GM12878 (cell line): ENCODE measurements around the gene SESN3. TPM values are rescaled to one million over a fixed set of nuclear protein-coding genes. Genes with fewer than 3 reads are reported as not detected.

Experiments used
- ATAC-seq: fragments of 200-7000 bp; cut with Tn5 transposase; 3 replicates; pipeline ENCODE4 v1.9.1; 2020; ENCODE audit warnings: mild to moderate bottlenecking, moderate library complexity
- BruUV-seq: library from RNA; stranded (reverse); fragments of 400-500 nt; replicated peaks from 2 replicates; lab custom pipeline; 2021; lab: Mats Ljungman, UMichigan
- CTCF ChIA-PET: fragments of 300-600 bp; sonication (Branson Sonifier 250); formaldehyde crosslinking; extraction: SDS; loops from one replicate; lab custom pipeline; 2021; ENCODE audit warnings: inconsistent platforms; lab: Yijun Ruan, JAX
- POLR2A ChIA-PET: fragments of 350-600 bp; formaldehyde crosslinking; extraction: SDS; loops from one replicate; lab custom pipeline; 2021; ENCODE audit warnings: inconsistent platforms; lab: Charles Lee
- RAD21 ChIA-PET: fragments of 300-600 bp; sonication (Branson Sonifier 250); formaldehyde crosslinking; loops from one replicate; lab custom pipeline; 2023; ENCODE audit warnings: antibody characterized with exemption; ENCODE audit not compliant: unreplicated experiment; lab: Charles Lee
- SMC1A ChIA-PET: fragments of 300-600 bp; sonication (Branson Sonifier 250); formaldehyde crosslinking; loops from one replicate; lab custom pipeline; 2023; ENCODE audit not compliant: unreplicated experiment, uncharacterized antibody; lab: Charles Lee
- DNase-seq: peaks from one replicate; pipeline ENCODE4 v3.0.0-alpha.2; 2011; ENCODE audit warnings: low read depth, low spot score
- FAIRE-seq: peaks from 3 replicates; lab custom pipeline; 2011; peaks lifted over from hg19 to GRCh38; lab: Jason Lieb, UNC
- H2AFZ ChIP-seq: 2 replicates; pipeline ENCODE4 v1.6.0; 2011; ENCODE audit warnings: low read depth, low read length, control low read depth; ENCODE audit not compliant: control insufficient read depth
- H3K27ac ChIP-seq: 2 replicates; pipeline ENCODE4 v1.5.1; 2011; ENCODE audit warnings: control low read depth; ENCODE audit not compliant: control insufficient read depth, insufficient read depth
- H3K27me3 ChIP-seq, 2 experiments: replicated peaks in 1 of 2; 2 replicates each; pipeline versions ENCODE4 v1.6.0 to v1.6.1; 2011; ENCODE audit warnings: low read length in 1 of 2; ENCODE audit not compliant: control insufficient read depth in 2 of 2, insufficient read depth in 2 of 2
- H3K36me3 ChIP-seq, 2 experiments: 2 replicates each; pipeline ENCODE4 v1.5.1; 2011; ENCODE audit warnings: low read length in 1 of 2; ENCODE audit not compliant: control insufficient read depth in 2 of 2, insufficient read depth in 2 of 2
- H3K4me1 ChIP-seq: 2 replicates; pipeline ENCODE4 v1.6.1; 2011; ENCODE audit warnings: mild to moderate bottlenecking, low read length, moderate library complexity, mixed read lengths; ENCODE audit not compliant: control insufficient read depth, insufficient read depth
- H3K4me2 ChIP-seq: 2 replicates; pipeline ENCODE4 v1.6.0; 2011; ENCODE audit warnings: control low read depth; ENCODE audit not compliant: control insufficient read depth, insufficient read depth
- H3K4me3 ChIP-seq: fragments of 200-600 bp; sonication (generic); 2 replicates; pipeline ENCODE4 v1.5.1; 2016
- H3K79me2 ChIP-seq: 2 replicates; pipeline ENCODE4 v1.6.0; 2011; ENCODE audit warnings: low read length; ENCODE audit not compliant: control insufficient read depth, insufficient read depth
- H3K9ac ChIP-seq: 2 replicates; pipeline ENCODE4 v1.8.0; 2011; ENCODE audit warnings: low read length, control low read depth, mixed read lengths; ENCODE audit not compliant: control insufficient read depth, insufficient read depth
- H3K9me3 ChIP-seq: replicated peaks from 3 replicates; pipeline ENCODE4 v1.5.1; 2011; ENCODE audit warnings: mild to moderate bottlenecking, low read length; ENCODE audit not compliant: control insufficient read depth, insufficient read depth
- H4K20me1 ChIP-seq: 2 replicates; pipeline ENCODE4 v1.6.0; 2011; ENCODE audit not compliant: control insufficient read depth, insufficient read depth
- ASH2L ChIP-seq: fragments of 300-600, 200-600 bp; sonication (generic); IDR thresholded peaks from 2 replicates; pipeline ENCODE4 v1.6.1; 2017; ENCODE audit warnings: low read depth, mild to moderate bottlenecking, borderline replicate concordance
- ATF2 ChIP-seq: IDR thresholded peaks from 2 replicates; pipeline ENCODE4 v1.6.1; 2012; ENCODE audit warnings: low read length, inconsistent platforms
- E4F1 ChIP-seq: fragments of 450-650 bp; IDR thresholded peaks from 2 replicates; pipeline ENCODE4 v1.6.1; 2018; ENCODE audit warnings: borderline replicate concordance, mild to moderate bottlenecking; ENCODE audit not compliant: partially characterized antibody
- EED ChIP-seq: sonication (generic); IDR thresholded peaks from 2 replicates; pipeline ENCODE4 v1.6.1; 2016; ENCODE audit warnings: antibody characterized with exemption, low read depth
- EZH2 ChIP-seq: IDR thresholded peaks from 2 replicates; pipeline ENCODE4 v1.6.1; 2012; ENCODE audit warnings: low read depth, mild to moderate bottlenecking, control low read depth, inconsistent platforms, low read length, borderline replicate concordance; ENCODE audit not compliant: control insufficient read depth
- GATAD2B ChIP-seq: fragments of 450-650 bp; conservative IDR thresholded peaks from 2 replicates; pipeline ENCODE4 v1.6.1; 2017; ENCODE audit warnings: low read depth, mild to moderate bottlenecking, moderate library complexity
- JUND ChIP-seq: IDR thresholded peaks from 2 replicates; pipeline ENCODE4 v1.6.1; 2012; ENCODE audit warnings: low read depth, mild to moderate bottlenecking, low read length, improper control_type of control experiment, moderate library complexity
- KLF5 ChIP-seq: fragments of 450-650 bp; IDR thresholded peaks from 2 replicates; pipeline ENCODE4 v1.6.1; 2014; ENCODE audit warnings: mild to moderate bottlenecking; ENCODE audit not compliant: partially characterized antibody
- NFYA ChIP-seq: IDR thresholded peaks from 2 replicates; pipeline ENCODE4 v1.6.1; 2011; ENCODE audit warnings: low read depth, mild to moderate bottlenecking, low read length, improper control_type of control experiment, borderline replicate concordance
- NR2C2 ChIP-seq: IDR thresholded peaks from 2 replicates; pipeline ENCODE4 v1.6.1; 2011; ENCODE audit warnings: borderline replicate concordance, low read depth; ENCODE audit not compliant: control insufficient read depth, insufficient read length
- NRF1 ChIP-seq: conservative IDR thresholded peaks from 2 replicates; pipeline ENCODE4 v1.6.1; 2011; ENCODE audit warnings: mild to moderate bottlenecking, low read depth, low read length, improper control_type of control experiment
- RELB ChIP-seq: fragments of 450-650 bp; IDR thresholded peaks from 2 replicates; pipeline ENCODE4 v1.6.1; 2017; ENCODE audit warnings: low read depth, mild to moderate bottlenecking, moderate library complexity
- SMAD1 ChIP-seq: fragments of 450-650 bp; IDR thresholded peaks from 2 replicates; pipeline ENCODE4 v1.6.1; 2018; ENCODE audit warnings: mild to moderate bottlenecking, low read depth; ENCODE audit not compliant: partially characterized antibody
- SRF ChIP-seq, 2 experiments: IDR thresholded peaks; 2 replicates each; pipeline ENCODE4 v1.6.1; 2011; ENCODE audit warnings: low read depth in 2 of 2, low read length in 2 of 2, mild to moderate bottlenecking in 1 of 2, moderate library complexity in 1 of 2
- TCF3 ChIP-seq: IDR thresholded peaks from 2 replicates; pipeline ENCODE4 v1.6.1; 2012; ENCODE audit warnings: low read depth, mild to moderate bottlenecking, low read length, borderline replicate concordance; ENCODE audit not compliant: insufficient read depth
- YBX1 ChIP-seq: fragments of 450-650 bp; IDR thresholded peaks from 2 replicates; pipeline ENCODE4 v1.6.1; 2016; ENCODE audit warnings: antibody characterized with exemption
- ZNF217 ChIP-seq: fragments of 450-650 bp; IDR thresholded peaks from 2 replicates; pipeline ENCODE4 v1.6.1; 2017; ENCODE audit warnings: antibody characterized with exemption, mild to moderate bottlenecking
- ZNF384 ChIP-seq: IDR thresholded peaks from 2 replicates; pipeline ENCODE4 v1.6.1; 2012; ENCODE audit warnings: low read depth, mild to moderate bottlenecking, low read length, improper control_type of control experiment, borderline replicate concordance
- WGBS: methylation state at CpG from one replicate; pipeline ENCODE4 v1.1.6; 2016; ENCODE audit warnings: low lambda C conversion rate; ENCODE audit not compliant: insufficient replicate concordance, insufficient coverage; ENCODE audit errors: missing lambda C conversion rate; 5-methylcytosine and 5-hydroxymethylcytosine counted together
- in situ Hi-C: fragments of 300-500 bp; cut with MboI; formaldehyde crosslinking; loops from 9 replicates; pipeline ENCODE4 v1.14.3; 2018; ENCODE audit warnings: mixed read lengths
- intact Hi-C: fragments of 100-400 bp; cut with micrococcal nuclease; formaldehyde crosslinking; loops from one replicate; pipeline ENCODE4 v1.14.2; 2022; ENCODE audit not compliant: unreplicated experiment
- polyA plus RNA-seq, 11 experiments: library from polyadenylated mRNA; depleted of rRNA in 4 of 11; unstranded in 6 of 11; stranded (reverse) in 5 of 11; fragments of >200 nt; fragmentation: Nextera tagmentation in 4 of 11; fragmentation: Illumina TruSeq in 1 of 11; extraction: Ambion mirVana in 4 of 11; extraction: Trizol in 1 of 11; gene quantifications; 1 replicate in 1 of 11; 2 replicates in 10 of 11; pipeline versions ENCODE4 v1.2.1 to v1.2.3, GENCODE V29; 2011 to 2016; ENCODE audit warnings: inconsistent platforms in 2 of 11, missing spikeins in 2 of 11, low read depth in 1 of 11
- total RNA-seq, 4 experiments: library from RNA; depleted of rRNA in 3 of 4; stranded (reverse); fragments of >200 nt in 3 of 4; fragmentation: Illumina TruSeq in 1 of 4; extraction: Trizol in 1 of 4; gene quantifications; 2 replicates each; pipeline versions ENCODE4 v1.2.1 to v1.2.3, GENCODE V29; 2013 to 2021

Gene SESN3
- total and polyA plus RNA-seq, 10 of the 15 experiments (the other 5 are each of a cell fraction or from before 2014, with no cell fraction given) = 0.64 to 6.7 (median 3.0) TPM

GRCh38 chr11:95228081-95228749 lies 2.8 kb downstream of the SESN3 start:
- SMC1A ChIA-PET = interaction anchor here (0.6 to 7.7 kb wide), 18 partner anchors 13 to 483 kb away, joined by 3 to 261 read pairs (median 7); no protein-coding TSS in a partner anchor
- CTCF ChIA-PET = interaction anchor here (1.0 to 5.8 kb wide), 8 partner anchors 9 to 563 kb away, joined by 4 to 82 read pairs (median 6); no protein-coding TSS in a partner anchor
- TF ChIP-seq TCF3 (no peak), ASH2L (no peak), NRF1 (no peak), EZH2 (no peak), E4F1 (no peak), ZNF217 (no peak), ATF2 (no peak), JUND (no peak), YBX1 (no peak), NR2C2 (no peak), NFYA (no peak), RELB (no peak), KLF5 (no peak), ZNF384 (no peak), EED (no peak), SMAD1 (no peak), GATAD2B (no peak), SRF (IDR thresholded peaks at IDR 0.05; ENCODE audit: low read depth in 2 of 2, low read length in 2 of 2) (no peak)

More at GRCh38 chr11:95228081-95228749, 2.8 kb downstream of the SESN3 start:
- Histone ChIP-seq H3K79me2 (no peaks in the 10 kb centered on the region), H3K4me2 (no peak overlapping the region), H2AFZ (no peak overlapping the region), H3K27ac (no peak overlapping the region), H3K9me3 (no peaks in the 10 kb centered on the region), H3K36me3 (no peaks in the 10 kb centered on the region), H4K20me1 (no peaks in the 10 kb centered on the region), H3K9ac (no peak overlapping the region), H3K27me3 (peaks cover 0 to 26% of the 10 kb centered on the region in 2 experiments; a peak in 2 of 4 replicates), H3K4me1 (peaks cover 8% of the 10 kb centered on the region), H3K4me3 (no peak overlapping the region)
- WGBS = 56% methylated on average over 2 of the region's 2 CpGs
- no peak for ATAC-seq
- POLR2A ChIA-PET = interaction anchor here (1.0 to 5.3 kb wide), 9 partner anchors 16 to 471 kb away, joined by 3 to 160 read pairs (median 9); no protein-coding TSS in a partner anchor
- DNase-seq = no peak
- no TSS peak for BruUV-seq
- in situ Hi-C loops = no loop called here
- intact Hi-C loops = no loop called here
- no peak for FAIRE-seq
- RAD21 ChIA-PET = interaction anchor here (0.6 to 5.4 kb wide), 17 partner anchors 13 to 561 kb away, joined by 3 to 195 read pairs (median 7); partner anchors contain the start of genes CEP57 and FAM76B
